ENCODE data around the gene ZBTB20.

DNA sequence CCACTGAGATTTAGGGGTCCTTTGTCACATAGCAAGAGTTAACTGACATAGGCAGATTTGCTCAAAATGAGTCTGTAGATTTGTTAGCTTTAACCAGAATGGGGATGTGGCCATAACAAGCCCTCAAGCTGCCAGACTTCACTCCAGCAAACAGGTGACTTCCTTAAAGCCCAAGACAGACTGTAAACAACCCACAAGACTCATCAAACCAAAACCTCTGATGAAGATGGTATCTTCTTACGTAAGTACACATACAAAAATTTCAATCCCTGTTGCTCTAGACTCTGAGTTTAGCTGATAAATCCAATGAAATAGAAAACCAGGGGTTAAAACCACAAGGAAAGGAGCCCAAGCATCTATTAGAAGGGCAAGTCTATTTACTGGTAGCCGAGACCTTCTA lies 18.2 kb upstream of the ZBTB20 start:
- TF ChIP-seq, protein P1, sequence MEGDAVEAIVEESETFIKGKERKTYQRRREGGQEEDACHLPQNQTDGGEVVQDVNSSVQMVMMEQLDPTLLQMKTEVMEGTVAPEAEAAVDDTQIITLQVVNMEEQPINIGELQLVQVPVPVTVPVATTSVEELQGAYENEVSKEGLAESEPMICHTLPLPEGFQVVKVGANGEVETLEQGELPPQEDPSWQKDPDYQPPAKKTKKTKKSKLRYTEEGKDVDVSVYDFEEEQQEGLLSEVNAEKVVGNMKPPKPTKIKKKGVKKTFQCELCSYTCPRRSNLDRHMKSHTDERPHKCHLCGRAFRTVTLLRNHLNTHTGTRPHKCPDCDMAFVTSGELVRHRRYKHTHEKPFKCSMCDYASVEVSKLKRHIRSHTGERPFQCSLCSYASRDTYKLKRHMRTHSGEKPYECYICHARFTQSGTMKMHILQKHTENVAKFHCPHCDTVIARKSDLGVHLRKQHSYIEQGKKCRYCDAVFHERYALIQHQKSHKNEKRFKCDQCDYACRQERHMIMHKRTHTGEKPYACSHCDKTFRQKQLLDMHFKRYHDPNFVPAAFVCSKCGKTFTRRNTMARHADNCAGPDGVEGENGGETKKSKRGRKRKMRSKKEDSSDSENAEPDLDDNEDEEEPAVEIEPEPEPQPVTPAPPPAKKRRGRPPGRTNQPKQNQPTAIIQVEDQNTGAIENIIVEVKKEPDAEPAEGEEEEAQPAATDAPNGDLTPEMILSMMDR (conservative IDR thresholded peaks at IDR 0.05) = no peak
- no peak for TF ChIP-seq EZH2 (IDR thresholded peaks at IDR 0.05; ENCODE audit: low read depth)

Measured in PC-9 (cell line).